GM18520 (cell line): ENCODE data around the gene SYK.

Experiments
- ATAC-seq: cut with Tn5 transposase; IDR thresholded peaks from one replicate; pipeline ENCODE4 v1.9.1; 2021; ENCODE audit not compliant: unreplicated experiment

SYK gene

DNA sequence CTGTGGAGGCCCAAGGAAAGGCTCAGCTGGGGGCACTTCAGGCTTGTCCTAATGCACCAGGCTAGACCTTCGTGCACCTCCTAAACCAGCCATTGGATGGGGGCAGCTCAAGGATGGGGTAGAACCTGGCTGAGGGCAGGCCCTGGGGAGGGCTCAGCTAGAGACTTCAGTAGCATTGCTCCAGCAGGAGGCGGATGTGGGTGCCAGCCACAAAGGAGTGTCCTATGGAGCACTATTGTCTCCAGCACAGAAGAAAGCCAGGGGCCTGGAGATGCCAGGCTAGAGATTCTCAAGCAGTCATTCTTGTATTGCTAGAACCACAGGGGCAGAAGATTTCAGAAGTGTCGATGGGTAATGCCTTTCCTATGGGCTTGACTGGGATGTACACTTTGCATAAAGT lies 131.8 kb downstream of the SYK start:
- no peak for ATAC-seq

DNA sequence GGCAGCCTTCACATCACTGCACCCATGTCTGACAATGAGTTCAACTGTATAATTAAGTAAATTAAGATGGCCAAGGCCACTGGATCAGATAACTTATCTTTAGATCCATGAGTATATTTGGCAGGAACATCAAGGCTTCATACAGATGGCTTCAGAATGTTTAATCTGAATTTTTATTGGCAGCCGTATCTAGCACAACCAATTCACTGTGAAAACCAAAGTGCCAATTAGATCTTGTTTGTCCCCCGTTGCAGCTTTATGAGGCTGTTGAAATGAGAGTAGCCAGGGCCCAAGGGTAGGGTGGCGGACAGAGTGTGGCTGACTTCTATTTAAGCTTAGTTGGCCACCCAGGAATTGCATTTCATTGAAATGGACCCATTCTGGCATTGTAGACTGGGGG lies 137.7 kb downstream of the SYK start:
- ATAC-seq = no peak

DNA sequence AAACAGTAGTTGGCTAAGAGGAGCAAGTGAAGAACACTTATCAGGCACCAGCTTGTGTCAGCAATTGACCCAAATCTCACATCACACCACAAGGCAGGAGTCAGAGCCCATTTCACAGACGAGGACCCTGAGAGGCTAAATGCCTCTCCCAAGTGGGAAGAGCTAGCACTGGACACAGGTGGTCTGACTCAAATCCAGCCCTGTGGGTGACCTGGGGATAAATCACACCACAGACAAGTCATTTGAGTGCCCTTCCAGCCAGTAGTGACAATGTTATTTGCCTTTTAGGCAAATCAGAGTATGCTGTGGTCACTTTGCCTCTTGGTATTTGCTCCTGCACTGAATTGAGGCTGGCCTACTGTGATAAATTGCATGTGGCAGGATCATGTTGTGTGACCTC lies 138.7 kb downstream of the SYK start:
- no peak for ATAC-seq

DNA sequence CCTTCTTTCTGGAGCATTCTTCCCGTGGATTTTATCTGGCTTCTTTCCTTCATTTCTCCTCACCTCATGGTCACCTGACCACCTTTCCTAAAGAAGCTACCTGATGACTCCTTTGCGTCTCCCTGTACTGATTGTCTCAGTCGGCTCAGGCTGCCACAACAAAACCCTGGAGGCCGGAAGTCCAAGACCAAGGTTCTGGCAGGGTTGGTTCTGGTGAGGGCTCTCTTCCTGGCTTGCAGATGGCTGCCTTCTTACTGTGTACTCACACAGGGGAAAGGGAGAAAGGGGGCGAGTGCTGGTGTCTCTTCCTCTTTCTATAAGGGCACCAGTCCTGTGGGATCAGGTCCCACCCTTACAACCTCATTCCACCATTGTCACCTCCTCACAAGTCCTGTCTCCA lies 140.0 kb downstream of the SYK start:
- ATAC-seq = no peak

DNA sequence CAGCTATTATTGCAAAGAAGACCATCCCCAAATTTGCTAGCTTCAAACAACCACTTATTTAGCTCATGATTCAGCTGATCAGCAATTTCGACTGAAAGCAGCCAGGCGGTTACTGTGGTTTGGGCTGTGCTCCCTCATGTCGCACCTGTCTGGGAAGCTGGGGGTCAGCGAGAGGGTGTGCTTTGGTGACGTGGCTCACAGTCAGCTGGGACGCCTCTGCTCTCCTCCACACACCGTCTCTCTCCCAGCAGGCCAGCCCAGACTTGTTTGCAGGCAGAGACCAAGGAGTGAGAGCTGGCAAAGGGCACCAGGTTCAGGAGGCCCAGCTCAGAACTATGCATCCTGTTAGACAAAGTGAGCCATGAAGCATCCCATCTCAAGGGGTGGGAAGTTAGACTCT lies 140.9 kb downstream of the SYK start:
- ATAC-seq = no peak

DNA sequence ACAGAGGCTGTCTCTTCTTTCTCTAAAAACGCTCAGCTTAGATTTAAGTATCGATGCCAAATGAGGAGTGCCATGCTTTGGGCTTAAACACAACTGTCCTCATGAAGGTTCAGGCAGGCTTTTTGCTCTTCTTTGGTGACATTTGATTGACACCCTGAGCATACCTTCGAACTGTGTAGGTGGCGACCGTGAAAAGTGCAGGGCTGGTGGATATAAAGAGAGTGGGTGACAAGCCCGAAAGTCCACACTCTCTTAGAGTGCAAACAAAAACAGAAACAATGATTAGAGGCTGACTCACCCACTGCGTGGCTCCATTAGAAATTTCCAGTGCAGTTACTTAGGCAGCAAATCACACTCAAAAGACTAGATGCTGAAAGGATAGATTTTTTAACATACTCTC lies 141.7 kb downstream of the SYK start:
- no peak for ATAC-seq

DNA sequence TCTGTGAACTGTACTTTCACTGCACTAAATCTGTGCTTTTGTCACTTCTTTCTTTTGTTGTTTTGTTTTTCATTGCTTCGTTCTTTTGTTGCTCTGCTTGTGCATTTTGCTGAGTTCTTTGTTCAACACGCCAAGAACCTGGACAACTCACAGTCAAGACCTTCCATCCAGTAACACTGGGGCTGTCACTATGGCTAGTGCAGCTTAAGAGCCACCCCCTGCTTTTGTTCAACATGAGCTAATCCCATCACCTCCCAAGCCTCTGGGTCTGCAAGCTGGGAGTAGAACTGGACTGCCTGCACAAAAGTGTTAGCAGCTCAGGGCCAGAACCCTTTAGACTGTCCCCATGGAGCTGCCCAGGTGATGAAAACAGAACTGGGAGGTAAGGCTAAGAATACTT lies 143.7 kb downstream of the SYK start:
- no peak for ATAC-seq

DNA sequence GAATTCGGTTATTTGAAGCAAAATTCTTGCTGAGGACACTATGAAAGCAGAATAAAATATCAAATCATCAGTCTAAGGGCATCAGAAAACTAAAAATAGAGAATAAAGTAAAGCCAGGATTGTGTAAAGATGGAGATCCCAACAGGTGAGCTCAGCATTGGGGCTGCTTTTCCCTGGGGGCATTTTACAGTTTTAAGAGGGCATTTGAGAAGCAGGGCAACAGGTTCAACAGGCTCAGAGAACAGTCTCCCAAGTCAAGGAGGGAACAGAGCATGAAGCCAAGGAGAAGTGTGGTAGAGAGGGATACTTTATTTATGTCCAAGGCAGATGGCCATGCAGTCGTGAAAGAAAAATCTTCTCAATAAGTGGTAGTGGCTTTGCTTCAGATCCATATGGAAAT lies 145.4 kb downstream of the SYK start:
- no peak for ATAC-seq
